Ecto neural progenitor cell (in vitro differentiated cells): ENCODE data around the gene URGCP.

ENCODE experiments used
- DNase-seq: peaks from one replicate; pipeline ENCODE4 v3.0.0-alpha.2; 2018; ENCODE audit warnings: low spot score

The URGCP gene

DNA sequence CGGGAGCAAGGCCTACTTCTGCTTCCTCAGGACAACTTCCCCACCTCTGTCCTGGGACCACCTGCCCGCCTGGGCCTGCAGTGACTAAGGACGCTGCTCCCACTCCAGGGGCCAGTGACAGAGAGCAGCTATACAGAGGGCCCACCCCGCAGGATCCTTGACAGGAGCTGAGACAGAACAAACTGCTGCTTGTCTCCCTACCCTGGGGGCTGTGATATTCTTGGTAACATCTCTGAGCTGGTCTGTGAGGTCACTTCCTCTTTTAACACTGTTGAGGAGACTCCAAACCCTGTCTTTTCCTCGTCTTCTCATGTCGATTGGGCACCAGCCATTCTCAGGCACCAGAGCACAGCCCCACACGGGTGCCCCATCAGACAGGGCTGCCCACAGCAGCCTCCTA lies 30.2 kb downstream of the URGCP start:
- DNase-seq, result no peak

DNA sequence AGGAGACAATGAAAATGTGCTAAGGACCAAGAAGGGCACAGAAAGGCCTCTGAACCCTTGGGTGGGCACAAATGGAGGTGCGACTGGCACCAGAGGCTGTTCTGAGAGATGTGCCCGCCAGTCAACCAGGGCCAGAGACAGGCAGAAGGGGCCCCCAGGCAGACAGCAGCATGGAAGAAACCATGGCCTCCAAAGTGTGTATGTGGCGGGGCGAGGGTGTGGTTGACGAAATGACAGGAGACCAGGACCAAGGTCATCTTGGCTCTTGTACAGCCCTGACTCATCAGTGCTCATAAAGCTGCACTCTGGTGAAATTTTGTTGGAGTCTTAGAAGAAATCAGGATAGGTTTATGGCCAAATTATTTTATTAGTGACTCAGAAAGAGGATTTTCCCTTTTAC lies 33.1 kb downstream of the URGCP start:
- no peak for DNase-seq

DNA sequence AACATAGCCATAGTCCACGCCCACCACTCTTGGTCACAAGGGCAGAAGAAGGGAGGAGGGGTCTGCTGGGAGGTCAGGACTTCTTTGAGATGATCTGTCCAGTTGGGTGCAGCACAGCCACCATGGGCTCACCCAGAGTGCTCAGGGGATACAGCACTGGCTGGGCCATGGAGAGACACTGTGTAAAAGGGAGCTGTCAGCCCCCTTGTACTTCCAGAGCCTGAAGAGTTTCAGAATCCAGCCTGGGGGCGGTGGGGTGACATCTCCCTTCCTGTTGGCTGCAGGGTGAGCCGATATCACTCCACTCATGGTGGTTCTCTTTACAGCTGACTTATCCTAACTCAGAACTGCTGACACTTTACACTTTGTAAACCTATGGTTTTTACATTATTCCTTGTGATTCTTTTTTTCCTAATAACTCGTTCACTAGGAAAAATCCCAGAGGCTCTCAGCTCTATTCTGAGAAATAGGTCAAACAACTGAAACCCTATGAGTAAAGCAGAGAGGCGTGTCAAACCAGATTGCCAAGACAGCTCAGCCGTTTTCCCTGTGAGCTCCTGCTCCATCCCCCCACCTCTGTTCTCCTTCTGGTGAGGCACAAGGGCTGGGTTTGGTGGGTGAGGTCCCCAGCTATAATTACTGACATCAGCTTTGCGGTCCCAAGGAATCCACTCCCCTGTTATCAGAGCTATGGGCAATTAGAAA lies 33.8 kb downstream of the URGCP start:
- no peak for DNase-seq

DNA sequence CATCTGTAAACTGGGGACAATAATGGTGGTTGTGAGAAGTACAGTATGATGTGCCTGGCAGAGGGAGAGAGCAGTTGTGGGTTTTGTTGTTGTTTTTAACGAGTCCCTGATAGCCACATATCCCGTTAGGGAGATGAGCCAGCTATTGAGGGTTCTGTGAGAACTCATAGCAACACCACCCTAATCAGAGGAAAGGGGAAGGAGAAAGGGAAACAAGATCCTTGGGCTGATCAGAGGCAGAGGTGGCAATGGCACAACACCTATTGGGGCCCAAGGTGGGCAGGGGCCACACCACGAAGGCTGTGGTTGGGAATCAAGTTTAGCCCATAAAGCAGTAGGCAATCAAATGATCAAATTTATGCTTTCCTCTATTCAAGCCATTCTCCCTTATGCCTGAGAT lies 35.3 kb downstream of the URGCP start:
- no peak for DNase-seq

DNA sequence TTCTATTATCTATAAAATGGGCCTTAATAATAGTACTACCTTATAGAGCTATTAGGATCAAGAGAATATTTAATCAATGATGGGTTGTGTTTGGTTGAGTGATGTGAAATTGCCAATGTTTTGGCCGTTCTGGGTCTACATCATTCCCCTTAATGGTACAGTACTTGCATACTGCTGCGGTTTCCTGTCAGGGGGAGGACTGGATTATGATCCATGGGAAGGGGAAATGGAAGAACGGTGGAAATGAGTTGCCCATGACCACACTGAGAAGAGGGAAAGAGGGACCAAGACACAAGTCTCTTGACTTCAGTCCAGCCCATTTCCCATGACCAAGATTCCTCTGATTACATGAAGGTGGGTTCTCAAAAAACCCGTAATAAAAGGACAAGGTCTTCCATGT lies 36.1 kb downstream of the URGCP start:
- no peak for DNase-seq

DNA sequence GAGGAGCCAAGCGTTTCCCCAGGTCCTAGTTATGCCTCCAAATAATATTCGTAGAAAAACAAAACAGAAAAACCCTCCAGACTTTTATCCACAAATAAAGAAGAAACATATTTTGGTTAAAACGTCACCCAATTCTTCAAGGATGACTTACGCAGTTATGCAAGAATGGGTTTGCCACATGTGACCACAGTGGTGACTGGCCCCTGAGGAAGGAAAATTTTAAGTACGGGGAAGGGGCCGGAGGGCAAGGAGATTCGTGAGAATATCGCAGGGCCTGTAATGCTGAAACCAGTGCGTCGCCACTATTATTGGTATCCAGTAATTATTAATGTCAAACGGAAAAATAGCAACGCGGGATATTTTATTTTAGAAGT lies 36.5 kb downstream of the URGCP start:
- no peak for DNase-seq

DNA sequence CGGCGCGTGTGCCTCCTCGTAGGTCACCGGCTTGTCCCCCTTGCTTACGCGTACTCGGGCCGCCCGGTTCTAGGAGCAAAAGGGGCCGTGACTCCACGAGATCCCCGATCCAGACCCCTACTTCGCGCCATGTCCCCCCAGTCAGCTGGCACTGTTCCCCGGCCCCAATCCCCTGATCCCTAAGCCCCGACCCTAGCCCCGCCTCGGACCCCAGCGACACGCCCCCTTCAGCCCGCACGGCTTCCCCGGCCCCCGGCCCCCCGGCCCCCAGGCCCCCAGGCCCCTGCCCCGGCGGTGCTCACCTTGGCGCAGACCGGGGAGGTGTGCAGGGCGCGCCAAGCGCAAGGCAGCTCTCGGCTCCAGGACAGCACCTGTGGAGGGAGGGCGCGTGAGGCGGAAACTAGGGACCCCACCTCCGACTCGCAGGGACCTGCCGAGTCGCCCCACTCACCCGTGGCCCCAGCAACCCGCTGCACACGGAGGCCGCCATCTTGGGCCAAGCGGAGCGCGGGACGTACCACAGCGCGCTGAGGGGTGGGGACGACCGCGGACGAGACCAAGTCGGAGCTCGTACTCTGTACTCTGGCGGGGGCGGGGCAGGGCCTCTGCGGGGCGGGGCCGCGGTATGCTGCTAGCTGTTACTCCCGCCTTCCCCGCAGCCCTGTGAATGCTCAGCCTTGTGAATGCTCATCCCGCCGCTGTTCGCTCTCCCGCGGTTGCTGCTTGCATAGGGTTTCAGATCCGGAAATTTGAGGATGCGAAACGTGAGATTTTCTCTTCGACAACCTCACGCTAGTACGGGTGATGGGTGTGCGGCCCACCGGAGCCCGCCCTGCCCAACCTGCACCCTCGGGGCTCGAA lies 37.2 kb downstream of the URGCP start, which contains the start of gene MRPS24:
Gene MRPS24 (minus strand): TSS at position 512 of the 861 bp plus-strand sequence. CDS start 22 bp downstream, at position 490.
- DNase-seq, result peak; percentile 96

DNA sequence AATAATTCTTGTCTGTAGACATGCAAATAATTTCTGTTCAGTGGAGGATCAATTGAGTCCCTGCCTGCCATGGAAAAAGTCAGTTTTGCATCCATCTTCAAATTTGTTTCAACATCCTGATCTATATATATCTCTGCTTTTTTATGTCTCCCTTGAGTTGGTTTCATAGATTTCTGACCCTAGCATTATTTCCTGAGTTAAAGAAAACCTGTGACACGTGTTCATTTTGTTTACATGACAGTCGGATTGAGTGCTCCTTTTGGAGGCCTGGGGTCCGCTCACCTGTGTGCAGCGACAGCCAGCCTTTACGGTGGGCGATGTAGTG lies 37.8 kb downstream of the URGCP start:
- no peak for DNase-seq

DNA sequence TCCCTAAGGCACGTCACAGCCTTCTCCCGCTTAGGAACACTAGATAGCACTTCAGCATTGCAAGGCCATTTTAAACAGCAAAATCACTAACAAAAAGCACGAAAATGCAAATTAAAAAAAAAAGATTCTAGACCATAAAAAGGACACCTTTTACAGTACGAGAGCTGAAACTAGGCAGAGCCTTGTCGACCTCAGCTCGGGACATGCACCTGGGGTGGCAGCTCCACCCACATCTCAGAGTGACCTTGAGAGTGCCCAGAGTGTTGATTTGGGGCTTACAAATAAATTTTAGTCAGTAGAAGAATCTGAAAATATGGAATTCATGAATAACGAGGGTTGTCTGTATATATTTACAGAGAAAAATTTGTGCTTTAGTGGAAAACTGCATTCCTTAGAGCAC lies 38.2 kb downstream of the URGCP start:
- no peak for DNase-seq

DNA sequence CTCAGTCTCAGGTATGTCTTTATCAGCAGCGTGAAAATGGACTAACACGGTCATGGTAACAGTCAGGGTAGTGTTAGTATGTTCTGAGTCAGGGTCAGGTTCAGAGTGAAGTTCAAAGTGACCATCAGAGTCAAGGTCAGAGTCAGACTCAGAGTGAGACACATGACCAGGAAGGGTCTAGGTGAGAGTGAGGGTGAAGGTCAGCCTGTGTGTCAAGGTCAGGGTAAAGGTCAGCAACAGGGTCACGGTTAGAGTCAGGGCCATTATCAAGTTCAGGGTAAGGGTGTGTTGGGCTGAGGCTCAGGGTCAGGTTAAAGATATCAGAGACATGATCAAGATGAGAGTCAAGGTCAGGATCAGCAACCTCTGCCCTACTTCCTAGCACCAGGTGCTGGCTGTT lies 41.1 kb downstream of the URGCP start:
- no peak for DNase-seq

DNA sequence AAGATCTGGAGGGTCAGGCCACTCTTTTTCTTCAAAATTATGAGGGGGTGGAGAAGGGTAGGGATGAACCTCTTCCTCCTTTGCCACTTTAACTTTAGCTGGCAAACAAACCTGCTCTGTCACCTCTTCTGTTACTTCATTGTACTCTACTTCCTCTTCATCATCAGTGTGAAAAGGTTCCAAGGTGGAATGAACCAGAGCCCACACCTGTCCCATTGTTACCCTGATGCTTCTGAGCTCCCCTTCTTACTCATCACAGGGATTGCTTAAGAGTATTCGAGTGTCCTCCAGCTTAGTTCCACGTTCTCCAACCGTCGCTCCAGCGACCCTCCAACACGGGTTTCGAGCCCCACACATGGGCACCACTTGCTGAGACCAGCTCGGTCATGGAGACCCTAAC lies 42.3 kb downstream of the URGCP start:
- DNase-seq, result no peak

DNA sequence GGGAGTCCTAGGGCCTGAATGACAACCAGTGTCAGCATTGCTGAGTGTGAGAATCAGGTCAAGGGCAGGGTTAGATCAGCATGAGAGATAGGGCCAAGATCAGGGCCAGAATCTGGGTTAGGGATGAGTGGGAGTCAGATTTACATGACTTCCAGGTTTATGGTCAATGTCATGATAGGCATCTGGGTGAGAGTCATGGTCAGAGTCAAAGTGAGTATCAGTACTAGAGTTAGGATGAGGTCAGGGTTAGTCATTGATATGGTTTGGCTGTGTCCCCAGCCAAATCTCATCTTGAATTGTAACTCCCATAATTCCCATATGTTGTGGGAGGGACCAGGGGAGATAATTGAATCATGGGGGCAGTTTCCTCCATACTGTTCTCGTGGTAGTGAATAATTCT lies 49.4 kb downstream of the URGCP start:
- no peak for DNase-seq

DNA sequence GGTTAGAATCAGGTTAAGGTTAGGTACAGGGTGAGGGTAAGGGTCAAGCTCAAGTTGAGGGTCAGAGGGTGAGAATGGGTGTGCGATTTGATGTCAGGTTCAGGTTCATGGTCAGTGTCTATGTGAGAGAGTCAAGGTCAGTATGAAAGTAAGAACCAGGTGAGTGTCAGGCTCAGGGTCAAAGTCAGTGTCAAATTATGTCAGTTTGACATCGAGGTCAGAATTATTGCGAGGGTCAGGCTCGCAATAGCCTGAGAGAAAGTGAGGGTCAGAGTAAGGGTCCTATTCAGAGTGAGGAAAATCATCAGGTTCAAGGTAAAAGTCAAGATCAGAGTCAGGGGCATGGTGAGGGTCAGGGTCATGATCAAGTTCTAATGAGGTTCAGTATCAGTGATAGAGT lies 50.1 kb downstream of the URGCP start:
- no peak for DNase-seq

DNA sequence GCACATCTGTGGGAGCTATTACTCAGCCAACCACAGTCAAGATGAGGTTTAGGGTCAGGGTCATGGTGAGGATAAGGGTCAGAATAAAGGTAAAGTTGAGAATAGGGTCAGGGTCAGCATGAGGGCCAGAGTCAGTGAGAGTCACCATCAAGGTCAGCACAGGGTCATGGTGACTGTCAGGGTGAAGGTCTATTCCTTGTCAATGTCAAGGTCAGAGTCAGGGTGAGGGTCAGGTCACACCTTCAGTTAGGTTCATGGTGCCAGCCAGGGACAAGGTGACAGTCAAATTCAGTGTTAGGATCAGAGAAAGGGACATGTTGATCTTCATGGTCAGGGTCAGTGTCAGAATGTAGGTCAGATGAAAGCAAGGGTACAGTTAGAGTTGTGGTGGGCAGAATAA lies 51.2 kb downstream of the URGCP start:
- no peak for DNase-seq

DNA sequence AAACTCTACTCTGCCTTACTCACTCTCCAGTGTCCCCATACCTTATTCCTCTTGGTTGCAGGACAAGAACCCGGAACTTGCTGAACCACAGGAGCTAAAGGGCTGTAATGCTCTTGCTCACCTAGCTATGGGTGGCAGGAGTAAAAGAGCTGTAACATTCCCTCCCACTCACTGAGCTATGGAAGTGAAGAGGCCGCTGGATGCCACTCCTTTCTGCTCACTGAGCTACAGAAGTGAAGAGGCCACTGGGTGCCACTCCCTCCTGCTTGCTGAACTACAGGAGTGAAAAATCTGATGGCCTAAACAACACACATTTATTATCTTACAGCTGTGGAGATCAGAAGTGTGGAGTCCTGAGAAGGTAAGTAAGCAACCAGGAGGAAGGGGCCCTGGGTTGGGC lies 54.6 kb downstream of the URGCP start:
- DNase-seq, result no peak

DNA sequence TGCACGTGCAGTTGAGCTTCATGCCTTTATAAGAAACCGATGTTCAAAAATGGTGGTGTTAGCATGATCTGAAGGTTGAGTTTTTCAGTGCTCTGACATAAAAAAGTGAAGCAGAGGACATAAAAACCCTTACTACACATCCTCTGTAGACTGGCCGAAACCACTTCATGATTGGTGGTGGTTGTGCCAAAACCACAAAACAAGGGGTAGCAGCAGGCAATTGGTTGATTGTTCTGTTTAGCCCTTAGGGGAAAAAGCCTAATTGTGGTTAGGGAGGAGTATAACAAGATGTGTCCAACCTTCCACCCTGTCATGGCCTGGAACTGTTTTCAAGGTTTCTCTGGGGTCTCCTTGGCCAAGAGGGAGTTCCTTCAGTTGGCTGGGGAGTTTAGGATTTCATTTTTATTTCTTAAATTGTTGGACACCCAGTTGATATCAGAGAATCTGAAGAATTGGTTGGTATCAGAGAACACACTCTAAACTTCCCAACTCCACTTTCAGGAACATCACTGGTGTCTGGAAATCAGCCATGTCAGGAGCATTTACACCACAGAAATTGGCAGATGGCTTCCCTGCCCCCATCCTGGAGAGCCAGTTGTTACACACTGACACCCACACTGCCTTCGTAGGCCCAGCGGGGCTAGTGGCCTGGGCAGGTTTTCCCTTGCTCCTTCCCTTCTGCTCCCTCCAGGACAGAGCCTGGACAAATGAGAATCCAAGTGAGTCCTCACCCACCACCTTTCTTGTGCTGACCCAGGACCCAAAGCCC lies 55.9 kb downstream of the URGCP start:
- no peak for DNase-seq

DNA sequence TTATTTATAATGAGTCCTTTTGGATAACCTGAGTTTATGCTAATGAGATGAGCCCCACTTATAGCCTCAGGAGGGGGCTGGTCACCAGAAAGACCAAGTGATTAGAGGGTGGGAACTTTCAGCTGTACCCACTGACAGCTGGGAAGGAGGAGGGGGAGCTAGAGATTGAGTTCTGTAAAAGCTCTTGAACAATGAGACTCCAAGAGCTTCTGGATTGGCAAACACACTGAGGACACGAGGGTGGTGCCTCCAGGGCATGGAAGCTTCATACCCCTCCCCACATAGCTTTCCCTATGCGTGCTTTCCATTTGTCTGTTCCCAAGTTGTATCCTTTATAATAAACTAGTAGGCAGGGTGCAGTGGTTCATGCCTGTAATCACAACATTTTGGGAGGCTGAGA lies 57.3 kb downstream of the URGCP start:
- no peak for DNase-seq

DNA sequence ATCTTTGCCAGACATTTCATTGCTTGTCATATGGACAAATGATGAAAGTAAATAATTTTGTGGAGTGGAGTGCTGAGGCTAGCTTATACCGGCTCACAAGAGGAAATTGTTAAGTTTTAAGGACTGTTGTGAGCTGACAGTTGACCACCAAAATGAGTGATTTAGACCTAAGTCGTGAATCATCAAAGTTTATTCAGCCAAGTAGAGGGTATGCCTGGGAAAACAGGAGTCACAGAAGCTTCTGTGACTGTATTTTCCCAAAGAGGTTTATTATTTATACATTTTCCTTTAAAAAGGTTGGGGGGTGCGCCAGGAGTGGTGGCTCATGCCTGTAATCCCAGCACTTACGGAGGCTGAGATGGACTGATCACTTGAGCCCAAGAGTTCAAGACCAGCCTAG lies 58.9 kb downstream of the URGCP start:
- no peak for DNase-seq

DNA sequence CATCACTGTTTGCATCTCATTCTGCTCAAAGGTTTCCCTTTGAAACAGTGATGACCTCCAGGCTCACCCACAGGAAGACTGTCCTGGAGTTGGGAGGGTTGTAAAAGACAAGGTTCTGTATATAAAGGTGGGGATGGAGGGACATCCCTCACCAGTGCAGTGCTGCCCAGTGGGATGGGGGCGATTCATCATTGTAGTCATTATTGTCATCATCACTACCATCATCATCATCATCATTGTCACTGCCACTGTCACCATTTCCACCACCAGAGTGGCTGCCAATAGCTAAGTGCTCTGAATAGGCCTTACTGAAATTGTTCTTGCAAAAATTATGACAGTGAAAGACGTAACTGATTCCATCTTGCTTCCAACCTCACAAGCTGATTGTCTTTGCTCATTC lies 61.7 kb downstream of the URGCP start:
- DNase-seq, result no peak

DNA sequence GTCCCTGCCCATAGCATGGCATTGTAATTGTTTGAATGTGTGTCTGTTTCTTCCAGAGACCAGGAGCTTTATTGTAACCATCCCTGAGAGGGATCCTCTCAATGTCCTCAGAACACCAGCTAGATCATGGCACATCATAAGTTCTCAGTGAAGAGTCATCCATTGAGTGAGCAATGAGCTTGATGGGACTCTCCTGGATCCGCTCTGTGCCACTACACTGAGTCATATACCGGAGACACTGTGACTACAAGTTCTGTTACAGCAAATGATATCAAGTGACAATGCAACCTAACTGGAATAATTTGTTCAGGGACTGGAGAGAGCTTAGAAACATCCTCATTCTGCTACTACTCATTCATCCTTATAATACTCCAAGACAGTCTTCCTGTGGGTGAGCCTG lies 62.1 kb downstream of the URGCP start:
- no peak for DNase-seq

DNA sequence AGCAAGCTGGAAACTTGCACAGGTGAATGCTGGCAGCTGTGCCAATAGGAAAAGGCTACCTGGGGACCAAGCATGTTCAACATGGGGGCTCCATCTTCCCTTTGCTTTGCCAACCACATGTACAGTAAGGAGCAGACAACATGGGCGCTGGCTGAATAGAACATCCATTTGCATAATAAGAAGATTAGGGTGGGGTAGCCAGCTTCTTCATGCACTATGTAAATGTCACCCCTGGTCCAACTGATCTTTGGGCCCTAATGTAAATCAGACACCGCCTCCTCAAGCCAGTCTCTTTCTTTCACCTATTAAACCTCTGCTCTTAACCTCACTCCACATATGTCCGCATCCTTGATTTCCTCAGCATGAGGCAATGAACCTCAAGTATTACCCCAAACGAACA lies 63.1 kb downstream of the URGCP start:
- no peak for DNase-seq

DNA sequence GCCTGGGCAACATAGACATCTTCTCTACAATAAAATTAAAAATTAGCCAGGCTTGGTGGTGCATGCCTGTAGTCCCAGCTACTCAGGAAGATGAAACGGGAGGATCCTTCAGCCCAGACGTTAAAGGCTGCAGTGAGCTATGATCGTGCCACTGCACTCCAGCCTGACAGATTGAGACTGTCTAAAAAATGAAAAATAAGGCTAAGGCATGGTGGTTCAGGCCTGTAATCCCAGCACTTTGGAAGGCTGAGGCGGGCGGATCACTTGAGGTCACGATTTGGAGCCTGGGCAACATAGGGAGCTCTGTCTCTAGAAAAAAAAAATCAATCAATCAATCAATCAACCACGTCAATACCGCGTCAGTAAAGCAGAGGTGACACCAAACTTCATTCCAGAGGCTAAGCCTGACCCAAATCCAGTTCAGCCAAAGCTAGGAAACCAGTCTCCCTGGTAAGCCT lies 68.2 kb downstream of the URGCP start:
- no peak for DNase-seq
